Endothelial cell of umbilical vein (primary cell): ENCODE measurements around the gene MARK3. TPM values are rescaled to one million over a fixed set of nuclear protein-coding genes. Genes with fewer than 3 reads are reported as not detected.

Experiments
- BruUV-seq: library from RNA; stranded (reverse); fragments of 400-500 nt; replicated peaks from 2 replicates; lab custom pipeline; 2021; lab: Mats Ljungman, UMichigan
- CTCF ChIA-PET: fragments of 300-600, 350-600 bp; sonication (Branson Sonifier 250); formaldehyde crosslinking; loops from one replicate; lab custom pipeline; 2021; ENCODE audit warnings: antibody characterized with exemption, inconsistent platforms; lab: Charles Lee
- POLR2A ChIA-PET: fragments of 300-600, 350-600 bp; sonication (Branson Sonifier 250); formaldehyde crosslinking; loops from one replicate; lab custom pipeline; 2021; ENCODE audit warnings: antibody characterized with exemption, inconsistent platforms; lab: Charles Lee
- DNase-seq: peaks from one replicate; pipeline ENCODE4 v3.0.0-alpha.2; 2011; ENCODE audit warnings: low read depth, low spot score
- FAIRE-seq: peaks from 2 replicates; lab custom pipeline; 2011; peaks lifted over from hg19 to GRCh38; lab: Jason Lieb, UNC
- H2AFZ ChIP-seq: 2 replicates; pipeline ENCODE4 v1.6.0; 2012; ENCODE audit warnings: low read depth, low read length, control low read depth, inconsistent platforms
- H3K27ac ChIP-seq: 2 replicates; pipeline ENCODE4 v1.5.1; 2011; ENCODE audit warnings: low read depth, mild to moderate bottlenecking, control low read depth, low read length, moderate library complexity; ENCODE audit not compliant: insufficient read depth
- H3K27me3 ChIP-seq, 2 experiments: 2 replicates each; pipeline versions ENCODE4 v1.6.0 to v1.6.1; 2011; ENCODE audit warnings: low read length in 2 of 2, mixed read lengths in 1 of 2; ENCODE audit not compliant: control insufficient read depth in 2 of 2, insufficient read depth in 2 of 2
- H3K36me3 ChIP-seq, 2 experiments: 2 replicates in 1 of 2; 3 replicates in 1 of 2; pipeline ENCODE4 v1.5.1; 2011; ENCODE audit warnings: low read length in 2 of 2, mild to moderate bottlenecking in 1 of 2, moderate library complexity in 1 of 2; ENCODE audit not compliant: control insufficient read depth in 2 of 2, insufficient read depth in 2 of 2; ENCODE audit errors: extremely low read depth in 1 of 2
- H3K4me1 ChIP-seq: 3 replicates; pipeline ENCODE4 v1.5.1; 2011; ENCODE audit warnings: mild to moderate bottlenecking, low read length; ENCODE audit not compliant: control insufficient read depth, insufficient read depth; ENCODE audit errors: extremely low read depth
- H3K4me2 ChIP-seq: 2 replicates; pipeline ENCODE4 v1.6.1; 2011; ENCODE audit warnings: low read length, control low read depth, mixed read lengths; ENCODE audit not compliant: insufficient read depth
- H3K4me3 ChIP-seq, 3 experiments: fragments of 200-600 bp in 1 of 3; sonication (generic), shearing (Covaris generic) in 1 of 3; replicated peaks in 1 of 3; 2 replicates each; pipeline ENCODE4 v1.5.1; 2011 to 2016; ENCODE audit warnings: control low read depth in 3 of 3, low read length in 3 of 3, mild to moderate bottlenecking in 2 of 3, inconsistent platforms in 1 of 3, low read depth in 1 of 3, moderate library complexity in 1 of 3; ENCODE audit not compliant: insufficient read depth in 1 of 3
- H3K79me2 ChIP-seq: 2 replicates; pipeline ENCODE4 v1.6.0; 2012; ENCODE audit warnings: low read length, inconsistent platforms; ENCODE audit not compliant: control insufficient read depth, insufficient read depth
- H3K9ac ChIP-seq: replicated peaks from 2 replicates; pipeline ENCODE3; 2011; ENCODE audit warnings: low read length, control low read depth; ENCODE audit not compliant: insufficient read depth; ENCODE audit errors: extremely low read depth
- H3K9me1 ChIP-seq: replicated peaks from 3 replicates; pipeline ENCODE4 v1.6.0; 2011; ENCODE audit warnings: mild to moderate bottlenecking, low read length; ENCODE audit not compliant: control insufficient read depth, insufficient read depth; ENCODE audit errors: extremely low read depth
- H3K9me3 ChIP-seq: replicated peaks from 2 replicates; pipeline ENCODE4 v1.5.1; 2012; ENCODE audit warnings: low read length, inconsistent platforms; ENCODE audit not compliant: control insufficient read depth, insufficient read depth
- H4K20me1 ChIP-seq: replicated peaks from 2 replicates; pipeline ENCODE3; 2011; ENCODE audit warnings: mild to moderate bottlenecking, low read length; ENCODE audit not compliant: control insufficient read depth, insufficient read depth; ENCODE audit errors: extremely low read depth
- EZH2 ChIP-seq: IDR thresholded peaks from 2 replicates; pipeline ENCODE4 v1.6.1; 2012; ENCODE audit warnings: borderline replicate concordance, low read depth, mild to moderate bottlenecking, moderate library complexity, low read length, inconsistent platforms; ENCODE audit not compliant: severe bottlenecking
- FOS ChIP-seq: IDR thresholded peaks from 2 replicates; pipeline ENCODE4 v1.6.1; 2011; ENCODE audit warnings: mild to moderate bottlenecking, low read length, moderate library complexity, borderline replicate concordance; ENCODE audit not compliant: insufficient read depth
- GATA2 ChIP-seq: IDR thresholded peaks from 2 replicates; pipeline ENCODE4 v1.7.0; 2011; ENCODE audit warnings: low read depth, mild to moderate bottlenecking, moderate library complexity, mixed read lengths, low read length; ENCODE audit not compliant: insufficient read length, insufficient read depth
- JUN ChIP-seq: IDR thresholded peaks from 2 replicates; pipeline ENCODE4 v1.6.1; 2011; ENCODE audit warnings: borderline replicate concordance, low read depth; ENCODE audit not compliant: insufficient read length, insufficient read depth
- MYC ChIP-seq: IDR thresholded peaks from one replicate; pipeline ENCODE4 v1.6.1; 2011; ENCODE audit warnings: mild to moderate bottlenecking, low read depth, low read length
- POLR2A ChIP-seq: IDR thresholded peaks from 2 replicates; pipeline ENCODE4 v1.6.1; 2012; ENCODE audit warnings: low read depth, mild to moderate bottlenecking, control low read depth, low read length
- POLR2AphosphoS5 ChIP-seq: IDR thresholded peaks from 2 replicates; pipeline ENCODE4 v1.6.1; 2012; ENCODE audit warnings: low read depth, mild to moderate bottlenecking, control low read depth, low read length, moderate library complexity; ENCODE audit not compliant: insufficient read depth
- dilution Hi-C: fragments of 300-500 bp; cut with MboI; formaldehyde crosslinking; loops from one replicate; pipeline ENCODE4 v1.15.0; 2019; ENCODE audit warnings: low sequenced_read_pairs; ENCODE audit not compliant: extremely low pct_ligation_motif_present
- intact Hi-C: fragments of 100-400 bp; cut with micrococcal nuclease; formaldehyde crosslinking; loops from one replicate; pipeline ENCODE4 v1.10.0; 2022
- polyA plus RNA-seq, 4 experiments: library from polyadenylated mRNA; depleted of rRNA in 3 of 4; stranded (reverse) in 3 of 4; unstranded in 1 of 4; fragments of >200 nt; gene quantifications; 2 replicates each; pipeline versions ENCODE4 v1.2.1 to v1.2.3, GENCODE V29; 2011 to 2012; ENCODE audit warnings: missing spikeins in 1 of 4
- total RNA-seq: library from RNA; stranded (reverse); gene quantifications from 2 replicates; pipeline ENCODE4 v1.2.3, GENCODE V29; 2021
- TF ChIP-seq, protein P1 (sequence below), 2 donors: IDR thresholded peaks; 1 replicate in 1 of 2; 2 replicates in 1 of 2; pipeline ENCODE4 v1.5.1; 2011; ENCODE audit warnings: low read length in 2 of 2, mild to moderate bottlenecking in 2 of 2, moderate library complexity in 2 of 2, control low read depth in 1 of 2, inconsistent platforms in 1 of 2, low read depth in 1 of 2; ENCODE audit not compliant: insufficient read depth in 1 of 2; ENCODE audit errors: extremely low read depth in 1 of 2
- TF ChIP-seq, protein P2 (sequence below): IDR thresholded peaks from 2 replicates; pipeline ENCODE4 v1.6.1; 2011; ENCODE audit not compliant: insufficient read depth, insufficient read length

The MARK3 gene
- total and polyA plus RNA-seq, 2 donors (not counting 3 experiments of a cell fraction or from before 2014, with no cell fraction given), result 46.6 to 96.1 TPM

DNA sequence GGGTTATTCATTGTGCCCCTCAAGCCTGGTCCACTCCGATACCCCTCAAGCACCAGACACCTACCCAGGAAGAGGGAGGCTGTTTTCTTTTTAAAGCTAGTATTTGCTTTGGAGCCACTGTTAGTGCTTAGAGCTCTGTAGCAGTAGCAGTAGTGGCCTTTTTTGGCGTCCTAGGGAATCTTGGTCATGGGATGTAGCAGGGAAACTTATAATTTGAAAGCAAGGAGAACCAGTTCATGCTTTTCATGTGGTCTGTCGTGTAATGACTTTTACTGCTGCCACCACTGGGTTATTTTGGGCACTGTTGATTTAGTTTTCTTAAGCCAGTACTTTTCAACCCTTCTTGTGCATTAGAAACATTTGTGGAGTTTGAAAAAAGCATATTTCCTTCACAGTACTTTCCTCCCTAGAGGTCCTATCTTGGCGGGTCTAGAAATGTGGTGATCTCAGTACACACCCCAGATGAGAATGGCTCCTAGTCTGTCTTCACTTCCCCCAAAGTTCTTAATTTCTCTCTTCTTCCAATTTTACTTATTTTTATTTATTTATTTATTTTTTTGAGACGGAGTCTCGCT is 49.7 kb downstream of the MARK3 start:
- no peak overlapping the region for H3K9ac ChIP-seq
- no peaks in the 10 kb centered on the region for H3K27me3 ChIP-seq
- DNase-seq (no peak), FAIRE-seq (no peak)
- no peaks in the 10 kb centered on the region for H3K9me3 ChIP-seq
- peaks cover 67% of the 10 kb centered on the region for H3K79me2 ChIP-seq
- no peaks in the 10 kb centered on the region for H4K20me1 ChIP-seq
- peaks cover 5 to 6% of the 10 kb centered on the region in 2 experiments for H3K36me3 ChIP-seq
- TF ChIP-seq, protein P1, sequence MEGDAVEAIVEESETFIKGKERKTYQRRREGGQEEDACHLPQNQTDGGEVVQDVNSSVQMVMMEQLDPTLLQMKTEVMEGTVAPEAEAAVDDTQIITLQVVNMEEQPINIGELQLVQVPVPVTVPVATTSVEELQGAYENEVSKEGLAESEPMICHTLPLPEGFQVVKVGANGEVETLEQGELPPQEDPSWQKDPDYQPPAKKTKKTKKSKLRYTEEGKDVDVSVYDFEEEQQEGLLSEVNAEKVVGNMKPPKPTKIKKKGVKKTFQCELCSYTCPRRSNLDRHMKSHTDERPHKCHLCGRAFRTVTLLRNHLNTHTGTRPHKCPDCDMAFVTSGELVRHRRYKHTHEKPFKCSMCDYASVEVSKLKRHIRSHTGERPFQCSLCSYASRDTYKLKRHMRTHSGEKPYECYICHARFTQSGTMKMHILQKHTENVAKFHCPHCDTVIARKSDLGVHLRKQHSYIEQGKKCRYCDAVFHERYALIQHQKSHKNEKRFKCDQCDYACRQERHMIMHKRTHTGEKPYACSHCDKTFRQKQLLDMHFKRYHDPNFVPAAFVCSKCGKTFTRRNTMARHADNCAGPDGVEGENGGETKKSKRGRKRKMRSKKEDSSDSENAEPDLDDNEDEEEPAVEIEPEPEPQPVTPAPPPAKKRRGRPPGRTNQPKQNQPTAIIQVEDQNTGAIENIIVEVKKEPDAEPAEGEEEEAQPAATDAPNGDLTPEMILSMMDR (IDR thresholded peaks at IDR 0.05; ENCODE audit: extremely low read depth in 1 of 2, insufficient read depth in 1 of 2, low read depth in 1 of 2, low read length in 2 of 2), result no peak
- TF ChIP-seq MYC (no peak), EZH2 (no peak), JUN (no peak), POLR2A (no peak), GATA2 (no peak), POLR2AphosphoS5 (no peak), FOS (no peak)
- TF ChIP-seq, protein P2, sequence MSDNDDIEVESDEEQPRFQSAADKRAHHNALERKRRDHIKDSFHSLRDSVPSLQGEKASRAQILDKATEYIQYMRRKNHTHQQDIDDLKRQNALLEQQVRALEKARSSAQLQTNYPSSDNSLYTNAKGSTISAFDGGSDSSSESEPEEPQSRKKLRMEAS, result no peak
- no peaks in the 10 kb centered on the region for H3K4me1 ChIP-seq
- no TSS peak for BruUV-seq
- CTCF ChIA-PET, result no interaction called here
- H3K4me3 ChIP-seq, result no peak overlapping the region
- peaks cover 2% of the 10 kb centered on the region for H3K9me1 ChIP-seq
- H3K4me2 ChIP-seq, result no peak overlapping the region
- dilution Hi-C loops, result no loop called here
- intact Hi-C loops, result no loop called here
- POLR2A ChIA-PET, result no interaction called here
- no peak overlapping the region for H3K27ac ChIP-seq
- no peak overlapping the region for H2AFZ ChIP-seq
